ENCODE results near the gene TM9SF1.
A peak's percentile ranks its signal among the peaks of the same experiment; 100 is the strongest.

Gene TM9SF1

GRCh38 chr14:24190416-24190815 is 4.8 kb downstream of the TM9SF1 start:
- no peak for TF ChIP-seq CTCF (IDR thresholded peaks at IDR 0.05; ENCODE audit: low read depth, low read length, missing control alignments)
- no peak overlapping the region for H3K4me3 ChIP-seq (ENCODE audit: low read depth, low read length)
- DNase-seq (ENCODE audit: low read depth), result no peak

GRCh38 chr14:24189460-24189859 is 5.8 kb downstream of the TM9SF1 start:
- no peak for DNase-seq (ENCODE audit: low read depth)
- TF ChIP-seq CTCF (IDR thresholded peaks at IDR 0.05; ENCODE audit: low read depth, low read length, missing control alignments), result no peak
- no peak overlapping the region for H3K4me3 ChIP-seq (ENCODE audit: low read depth, low read length)

- peak overlapping the region; percentile 83 for H3K4me3 ChIP-seq (ENCODE audit: low read depth, low read length)
- TF ChIP-seq CTCF (IDR thresholded peaks at IDR 0.05; ENCODE audit: low read depth, low read length, missing control alignments), result no peak
- no peak for DNase-seq (ENCODE audit: low read depth)
Observed at GRCh38 chr14:24189059-24189375, 6.2 kb downstream of the TM9SF1 start.

- no peak for TF ChIP-seq CTCF (IDR thresholded peaks at IDR 0.05; ENCODE audit: low read depth, low read length, missing control alignments)
- peak within 1 kb of the TSS; percentile 83 for H3K4me3 ChIP-seq (ENCODE audit: low read depth, low read length)
- peak; percentile 97 for DNase-seq (ENCODE audit: low read depth)
Observed at GRCh38 chr14:24188251-24189058, 6.8 kb downstream of the TM9SF1 start, which contains the start of gene IPO4. Gene IPO4, minus strand, starts transcription at chr14:24188816. Its CDS starts 29 bp downstream, at chr14:24188787.

GRCh38 chr14:24187539-24187915 is 7.7 kb downstream of the TM9SF1 start:
- no peak for TF ChIP-seq CTCF (IDR thresholded peaks at IDR 0.05; ENCODE audit: low read depth, low read length, missing control alignments)
- no peak for DNase-seq (ENCODE audit: low read depth)
- H3K4me3 ChIP-seq (ENCODE audit: low read depth, low read length), result peak overlapping the region; percentile 83

GRCh38 chr14:24186831-24187538 is 8.3 kb downstream of the TM9SF1 start:
- TF ChIP-seq CTCF (IDR thresholded peaks at IDR 0.05; ENCODE audit: low read depth, low read length, missing control alignments), result no peak
- DNase-seq (ENCODE audit: low read depth), result no peak
- no peak overlapping the region for H3K4me3 ChIP-seq (ENCODE audit: low read depth, low read length)
